H9 (cell line): ENCODE results near the gene TTC23L. TPM values are rescaled to one million over a fixed set of nuclear protein-coding genes. Genes with fewer than 3 reads are reported as not detected.

ENCODE experiments used
- DNase-seq: peaks from one replicate; pipeline ENCODE4 v3.0.0-alpha.2; 2017
- H2AFZ ChIP-seq: one replicate; pipeline ENCODE4 v1.6.1; 2013; ENCODE audit warnings: mild to moderate bottlenecking, low read length, control low read depth, moderate library complexity
- H2AK5ac ChIP-seq: 2 replicates; pipeline ENCODE4 v1.6.1; 2013; ENCODE audit warnings: low read length, control low read depth, mixed read lengths; ENCODE audit not compliant: insufficient read length
- H2BK120ac ChIP-seq: one replicate; pipeline ENCODE4 v1.6.1; 2013; ENCODE audit warnings: low read depth, mild to moderate bottlenecking, low read length, control low read depth, inconsistent platforms; ENCODE audit not compliant: poor library complexity, severe bottlenecking
- H2BK12ac ChIP-seq: 2 replicates; pipeline ENCODE4 v1.6.1; 2013; ENCODE audit warnings: low read length, control low read depth, mixed read lengths, low read depth; ENCODE audit not compliant: insufficient read length
- H2BK15ac ChIP-seq: 2 replicates; pipeline ENCODE4 v1.6.1; 2013; ENCODE audit warnings: low read depth, low read length, control low read depth
- H2BK20ac ChIP-seq: one replicate; pipeline ENCODE4 v1.6.1; 2013; ENCODE audit warnings: low read depth, mild to moderate bottlenecking, low read length, control low read depth, inconsistent platforms; ENCODE audit not compliant: poor library complexity, severe bottlenecking
- H2BK5ac ChIP-seq: 2 replicates; pipeline ENCODE4 v1.6.1; 2013; ENCODE audit warnings: low read length, control low read depth, mixed read lengths; ENCODE audit not compliant: insufficient read length
- H3K14ac ChIP-seq: 2 replicates; pipeline ENCODE4 v1.6.1; 2013; ENCODE audit warnings: low read length, control low read depth; ENCODE audit not compliant: insufficient read depth
- H3K18ac ChIP-seq: 2 replicates; pipeline ENCODE4 v1.6.1; 2013; ENCODE audit warnings: low read depth, mild to moderate bottlenecking, mixed read lengths, low read length, control low read depth; ENCODE audit not compliant: insufficient read length
- H3K23ac ChIP-seq: 2 replicates; pipeline ENCODE4 v1.6.1; 2013; ENCODE audit warnings: low read length, control low read depth, mixed read lengths, low read depth; ENCODE audit not compliant: insufficient read length
- H3K23me2 ChIP-seq: 2 replicates; pipeline ENCODE4 v1.6.1; 2013; ENCODE audit warnings: low read depth, mild to moderate bottlenecking, mixed read lengths, low read length, control low read depth; ENCODE audit not compliant: insufficient read length, poor library complexity, severe bottlenecking
- H3K27ac ChIP-seq: 2 replicates; pipeline ENCODE4 v1.5.1; 2013; ENCODE audit warnings: low read length, control low read depth, mixed read lengths, low read depth; ENCODE audit not compliant: insufficient read length
- H3K27me3 ChIP-seq: 2 replicates; pipeline ENCODE4 v1.6.1; 2013; ENCODE audit warnings: low read length, control low read depth, inconsistent platforms; ENCODE audit not compliant: insufficient read depth
- H3K4ac ChIP-seq: 2 replicates; pipeline ENCODE4 v1.6.1; 2013; ENCODE audit warnings: low read depth, mild to moderate bottlenecking, control low read depth, inconsistent platforms, low read length, moderate library complexity
- H3K4me1 ChIP-seq: 2 replicates; pipeline ENCODE4 v1.6.1; 2013; ENCODE audit warnings: low read length, control low read depth, inconsistent platforms; ENCODE audit not compliant: insufficient read depth
- H3K4me2 ChIP-seq: 2 replicates; pipeline ENCODE4 v1.6.1; 2013; ENCODE audit warnings: low read length, control low read depth, mixed read lengths; ENCODE audit not compliant: insufficient read length, insufficient read depth
- H3K56ac ChIP-seq: 2 replicates; pipeline ENCODE4 v1.6.1; 2013; ENCODE audit warnings: low read depth, mild to moderate bottlenecking, mixed read lengths, low read length, control low read depth; ENCODE audit not compliant: insufficient read length
- H3K79me1 ChIP-seq: 2 replicates; pipeline ENCODE4 v1.6.1; 2013; ENCODE audit warnings: low read depth, mild to moderate bottlenecking, moderate library complexity, low read length, control low read depth, inconsistent platforms; ENCODE audit not compliant: insufficient read depth, poor library complexity, severe bottlenecking
- H3K79me2 ChIP-seq: 2 replicates; pipeline ENCODE4 v1.6.1; 2013; ENCODE audit warnings: low read length, control low read depth, inconsistent platforms; ENCODE audit not compliant: insufficient read depth
- H3K9ac ChIP-seq: 2 replicates; pipeline ENCODE4 v1.6.1; 2013; ENCODE audit warnings: low read length, control low read depth, mixed read lengths; ENCODE audit not compliant: insufficient read length; ENCODE audit errors: extremely low read depth
- H3K9me3 ChIP-seq: one replicate; pipeline ENCODE4 v1.6.1; 2013; ENCODE audit warnings: low read depth, low read length, inconsistent platforms; ENCODE audit not compliant: control insufficient read depth
- H3T11ph ChIP-seq: one replicate; pipeline ENCODE4 v1.6.1; 2013; ENCODE audit warnings: mild to moderate bottlenecking, low read length, control low read depth, inconsistent platforms
- H4K20me1 ChIP-seq: one replicate; pipeline ENCODE4 v1.6.1; 2013; ENCODE audit not compliant: control insufficient read depth, insufficient read length, insufficient read depth
- H4K5ac ChIP-seq: 2 replicates; pipeline ENCODE4 v1.6.1; 2013; ENCODE audit warnings: low read depth, mild to moderate bottlenecking, mixed read lengths, low read length, control low read depth; ENCODE audit not compliant: insufficient read length
- H4K8ac ChIP-seq: replicated peaks from 2 replicates; pipeline ENCODE4 v1.6.1; 2013; ENCODE audit warnings: low read length, control low read depth, mixed read lengths, low read depth; ENCODE audit not compliant: insufficient read length
- H4K91ac ChIP-seq: 2 replicates; pipeline ENCODE4 v1.6.1; 2013; ENCODE audit warnings: low read depth, mild to moderate bottlenecking, moderate library complexity, mixed read lengths, low read length, control low read depth; ENCODE audit not compliant: insufficient read length
- H3K27ac Mint-ChIP-seq, 3 experiments: 2 replicates in 2 of 3; 3 replicates in 1 of 3; pipeline ENCODE4 v1.8.0; 2020 to 2021; ENCODE audit warnings: mixed read lengths in 3 of 3, mild to moderate bottlenecking in 1 of 3, moderate library complexity in 1 of 3
- H3K27me3 Mint-ChIP-seq: 2 replicates; pipeline ENCODE4 v1.8.0; 2021; ENCODE audit warnings: low read depth, mild to moderate bottlenecking, moderate library complexity, mixed read lengths
- H3K36me3 Mint-ChIP-seq, 3 experiments: 2 replicates in 2 of 3; 3 replicates in 1 of 3; pipeline ENCODE4 v1.8.0; 2020 to 2021; ENCODE audit warnings: low read depth in 3 of 3, mixed read lengths in 3 of 3; ENCODE audit not compliant: insufficient read depth in 1 of 3
- H3K4me1 Mint-ChIP-seq, 2 experiments: 2 replicates each; pipeline ENCODE4 v1.8.0; 2020; ENCODE audit warnings: mixed read lengths in 2 of 2
- H3K4me3 Mint-ChIP-seq, 2 experiments: 2 replicates in 1 of 2; 3 replicates in 1 of 2; pipeline ENCODE4 v1.8.0; 2020 to 2021; ENCODE audit warnings: mild to moderate bottlenecking in 2 of 2, mixed read lengths in 2 of 2, moderate library complexity in 1 of 2
- H3K9me3 Mint-ChIP-seq, 2 experiments: 2 replicates in 1 of 2; 3 replicates in 1 of 2; pipeline ENCODE4 v1.8.0; 2020; ENCODE audit warnings: mild to moderate bottlenecking in 2 of 2, mixed read lengths in 2 of 2, moderate library complexity in 1 of 2
- CTCF ChIP-seq: fragments of 200-600 bp; sonication (generic); conservative IDR thresholded peaks from 3 replicates; pipeline ENCODE4 v1.8.0; 2021; ENCODE audit warnings: antibody characterized with exemption, mild to moderate bottlenecking
- WGBS: extraction: QIAGEN DNeasy Blood & Tissue Kit; methylation state at CpG from one replicate; pipeline ENCODE4 v1.1.7; 2013; ENCODE audit warnings: missing lambda C conversion rate, low lambda C conversion rate, mixed read lengths; ENCODE audit not compliant: insufficient read length; ENCODE audit errors: extremely low coverage; 5-methylcytosine and 5-hydroxymethylcytosine counted together
- total RNA-seq: library from RNA; stranded (reverse); gene quantifications from 2 replicates; pipeline ENCODE4 v1.2.1, GENCODE V29; 2021

TTC23L gene
- total RNA-seq, 1 experiment from 2014 or later: 0.96 TPM

GRCh38 chr5:34891981-34892380, 53.0 kb downstream of the TTC23L start:
- H3K4me1 Mint-ChIP-seq: peaks cover 2 to 3% of the 10 kb centered on the region in 2 experiments; a peak in 3 of 4 replicates
- Histone ChIP-seq H3K9me3 (no peaks in the 10 kb centered on the region), H3K4ac (no peak overlapping the region), H3T11ph (no peak overlapping the region), H3K79me1 (no peaks in the 10 kb centered on the region), H4K8ac (no peak overlapping the region), H3K56ac (no peak overlapping the region), H2BK12ac (no peak overlapping the region), H4K91ac (no peak overlapping the region), H3K4me1 (no peaks in the 10 kb centered on the region), H3K79me2 (no peaks in the 10 kb centered on the region), H2AFZ (no peak overlapping the region), H3K27ac (no peak overlapping the region), H3K4me2 (no peak overlapping the region), H4K5ac (no peak overlapping the region), H3K23ac (no peak overlapping the region), H2AK5ac (no peak overlapping the region), H3K9ac (no peak overlapping the region), H2BK5ac (no peak overlapping the region), H3K27me3 (no peaks in the 10 kb centered on the region), H4K20me1 (no peaks in the 10 kb centered on the region), H3K23me2 (no peaks in the 10 kb centered on the region), H2BK15ac (no peak overlapping the region), H3K18ac (no peak overlapping the region), H3K14ac (no peak overlapping the region), H2BK120ac (no peak overlapping the region), H2BK20ac (no peak overlapping the region)
- TF ChIP-seq CTCF: no peak
- H3K27ac Mint-ChIP-seq: no peak overlapping the region
- no peaks in the 10 kb centered on the region for H3K9me3 Mint-ChIP-seq
- WGBS: no CpG with 5 or more reads among the region's 5 CpGs
- no peak overlapping the region for H3K4me3 Mint-ChIP-seq
- DNase-seq: no peak
- peaks cover 0 to 4% (median 0%) of the 10 kb centered on the region in 3 experiments; a peak in 2 of 7 replicates for H3K36me3 Mint-ChIP-seq
- H3K27me3 Mint-ChIP-seq: no peaks in the 10 kb centered on the region; the same call in 1 of the 2 replicates
